Measurements from ENCODE around the gene ERFE. TPM values are rescaled to one million over a fixed set of nuclear protein-coding genes. Genes with fewer than 3 reads are reported as not detected.

The ERFE gene
- total and polyA plus RNA-seq, 10 of the 15 experiments (the other 5 are each of a cell fraction or from before 2014, with no cell fraction given): not detected

DNA sequence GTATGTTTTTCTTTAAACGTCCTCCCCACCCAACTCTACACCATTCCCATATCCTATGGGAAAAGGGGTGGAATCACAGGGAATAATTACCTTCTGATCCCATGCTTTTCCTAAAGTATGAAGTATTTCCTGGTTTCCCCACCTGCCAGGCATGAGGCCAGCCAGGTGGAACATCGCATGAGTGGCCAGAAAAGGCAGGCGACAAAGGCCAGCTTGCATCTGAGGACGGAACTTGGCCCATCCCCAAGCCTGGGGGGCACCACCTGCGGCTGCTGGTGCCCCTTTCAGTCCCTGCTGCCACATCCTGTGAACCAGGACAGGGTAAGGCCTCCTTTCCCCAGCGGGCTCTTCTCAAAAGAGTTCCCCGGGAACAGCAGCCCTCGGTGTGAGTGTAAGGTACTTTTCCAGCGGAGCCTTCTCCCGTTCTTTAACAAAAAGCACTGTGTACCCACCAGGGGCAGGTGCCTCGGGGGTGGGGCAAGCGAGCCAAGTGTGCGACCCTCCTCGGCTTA lies 1.2 kb upstream of the ERFE start:
- H3K9ac ChIP-seq (ENCODE audit: control insufficient read depth, insufficient read depth, low read length): no peak overlapping the region
- WGBS (ENCODE audit: insufficient coverage, insufficient replicate concordance, low lambda C conversion rate, missing lambda C conversion rate): 54% methylated on average over 14 of the region's 14 CpGs
- no peak for ATAC-seq
- H3K27ac ChIP-seq (ENCODE audit: control insufficient read depth, insufficient read depth): no peak overlapping the region
- no peaks in the 10 kb centered on the region for H3K79me2 ChIP-seq (ENCODE audit: control insufficient read depth, insufficient read depth, low read length)
- SMC1A ChIA-PET (ENCODE audit: uncharacterized antibody, unreplicated experiment): no interaction called here
- H3K9me3 ChIP-seq (replicated peaks; ENCODE audit: control insufficient read depth, insufficient read depth, low read length): no peaks in the 10 kb centered on the region
- peaks cover 6% of the 10 kb centered on the region; the same call in 1 of the 2 replicates for H3K4me1 ChIP-seq (ENCODE audit: control insufficient read depth, insufficient read depth, low read length)
- H4K20me1 ChIP-seq (ENCODE audit: control insufficient read depth, insufficient read depth): no peaks in the 10 kb centered on the region
- no peak overlapping the region for H2AFZ ChIP-seq (ENCODE audit: control insufficient read depth, low read depth, low read length)
- RAD21 ChIA-PET (ENCODE audit: unreplicated experiment): no interaction called here
- CTCF ChIA-PET: interaction anchor here (0.7 kb wide), 1 partner anchor 105 kb away, joined by 4 read pairs; no protein-coding TSS in a partner anchor
- POLR2A ChIA-PET: no interaction called here
- intact Hi-C loops (cut with micrococcal nuclease; ENCODE audit: unreplicated experiment): no loop called here
- H3K27me3 ChIP-seq (replicated peaks in 1 of 2; ENCODE audit: control insufficient read depth in 2 of 2, insufficient read depth in 2 of 2, low read length in 1 of 2): peaks cover 3 to 7% of the 10 kb centered on the region in 2 experiments; a peak in 2 of 4 replicates
- H3K4me3 ChIP-seq: no peak overlapping the region
- no peaks in the 10 kb centered on the region for H3K36me3 ChIP-seq (ENCODE audit: control insufficient read depth in 2 of 2, insufficient read depth in 2 of 2, low read length in 1 of 2)
- no TSS peak for BruUV-seq (replicated peaks)
- no peak for DNase-seq (ENCODE audit: low read depth, low spot score)
- no peak overlapping the region for H3K4me2 ChIP-seq (ENCODE audit: control insufficient read depth, insufficient read depth)
- no peak for TF ChIP-seq SIX5 (IDR thresholded peaks at IDR 0.05; ENCODE audit: low read depth, low read length, severe bottlenecking)
- TF ChIP-seq, protein P1, sequence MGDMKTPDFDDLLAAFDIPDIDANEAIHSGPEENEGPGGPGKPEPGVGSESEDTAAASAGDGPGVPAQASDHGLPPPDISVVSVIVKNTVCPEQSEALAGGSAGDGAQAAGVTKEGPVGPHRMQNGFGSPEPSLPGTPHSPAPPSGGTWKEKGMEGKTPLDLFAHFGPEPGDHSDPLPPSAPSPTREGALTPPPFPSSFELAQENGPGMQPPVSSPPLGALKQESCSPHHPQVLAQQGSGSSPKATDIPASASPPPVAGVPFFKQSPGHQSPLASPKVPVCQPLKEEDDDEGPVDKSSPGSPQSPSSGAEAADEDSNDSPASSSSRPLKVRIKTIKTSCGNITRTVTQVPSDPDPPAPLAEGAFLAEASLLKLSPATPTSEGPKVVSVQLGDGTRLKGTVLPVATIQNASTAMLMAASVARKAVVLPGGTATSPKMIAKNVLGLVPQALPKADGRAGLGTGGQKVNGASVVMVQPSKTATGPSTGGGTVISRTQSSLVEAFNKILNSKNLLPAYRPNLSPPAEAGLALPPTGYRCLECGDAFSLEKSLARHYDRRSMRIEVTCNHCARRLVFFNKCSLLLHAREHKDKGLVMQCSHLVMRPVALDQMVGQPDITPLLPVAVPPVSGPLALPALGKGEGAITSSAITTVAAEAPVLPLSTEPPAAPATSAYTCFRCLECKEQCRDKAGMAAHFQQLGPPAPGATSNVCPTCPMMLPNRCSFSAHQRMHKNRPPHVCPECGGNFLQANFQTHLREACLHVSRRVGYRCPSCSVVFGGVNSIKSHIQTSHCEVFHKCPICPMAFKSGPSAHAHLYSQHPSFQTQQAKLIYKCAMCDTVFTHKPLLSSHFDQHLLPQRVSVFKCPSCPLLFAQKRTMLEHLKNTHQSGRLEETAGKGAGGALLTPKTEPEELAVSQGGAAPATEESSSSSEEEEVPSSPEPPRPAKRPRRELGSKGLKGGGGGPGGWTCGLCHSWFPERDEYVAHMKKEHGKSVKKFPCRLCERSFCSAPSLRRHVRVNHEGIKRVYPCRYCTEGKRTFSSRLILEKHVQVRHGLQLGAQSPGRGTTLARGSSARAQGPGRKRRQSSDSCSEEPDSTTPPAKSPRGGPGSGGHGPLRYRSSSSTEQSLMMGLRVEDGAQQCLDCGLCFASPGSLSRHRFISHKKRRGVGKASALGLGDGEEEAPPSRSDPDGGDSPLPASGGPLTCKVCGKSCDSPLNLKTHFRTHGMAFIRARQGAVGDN (IDR thresholded peaks at IDR 0.05): no peak
- TF ChIP-seq TBL1XR1 (IDR thresholded peaks at IDR 0.05; ENCODE audit: low read depth, low read length): no peak
- TF ChIP-seq ZNF217 (IDR thresholded peaks at IDR 0.05): no peak
- FAIRE-seq: no peak
- in situ Hi-C loops (cut with MboI): no loop called here

Data from GM12878 (cell line).